Daoy (cell line): ENCODE results near the gene UBE2QL1. TPM values are rescaled to one million over a fixed set of nuclear protein-coding genes. Genes with fewer than 3 reads are reported as not detected.

Source experiments
- DNase-seq: peaks from one replicate; pipeline ENCODE4 v3.0.0-alpha.2; 2015; ENCODE audit warnings: low read depth
- total RNA-seq: library from RNA; depleted of rRNA; stranded (reverse); fragments of >200 nt; shearing (Covaris generic); gene quantifications from 2 replicates; pipeline ENCODE4 v1.2.3, GENCODE V29; 2014

The UBE2QL1 gene
- total RNA-seq, 1 experiment from 2014 or later = 0.40 TPM

DNA sequence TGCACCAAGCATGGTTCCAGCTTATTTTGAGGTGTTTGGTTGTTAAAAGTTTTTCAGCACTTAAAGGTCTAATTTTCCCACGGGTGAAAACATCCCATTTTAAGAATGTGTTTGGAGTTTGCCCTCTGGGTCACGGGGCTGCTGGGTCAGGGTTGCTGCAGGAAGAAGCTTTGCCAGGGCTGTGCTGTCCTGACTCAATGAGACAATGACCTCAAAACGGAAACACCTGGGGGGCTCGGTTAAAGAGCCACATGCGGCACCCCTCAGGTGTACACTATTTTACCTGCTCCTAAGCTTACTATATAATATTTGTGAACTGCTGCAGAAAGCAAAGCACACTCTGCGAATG lies 27.6 kb downstream of the UBE2QL1 start:
- DNase-seq = no peak

DNA sequence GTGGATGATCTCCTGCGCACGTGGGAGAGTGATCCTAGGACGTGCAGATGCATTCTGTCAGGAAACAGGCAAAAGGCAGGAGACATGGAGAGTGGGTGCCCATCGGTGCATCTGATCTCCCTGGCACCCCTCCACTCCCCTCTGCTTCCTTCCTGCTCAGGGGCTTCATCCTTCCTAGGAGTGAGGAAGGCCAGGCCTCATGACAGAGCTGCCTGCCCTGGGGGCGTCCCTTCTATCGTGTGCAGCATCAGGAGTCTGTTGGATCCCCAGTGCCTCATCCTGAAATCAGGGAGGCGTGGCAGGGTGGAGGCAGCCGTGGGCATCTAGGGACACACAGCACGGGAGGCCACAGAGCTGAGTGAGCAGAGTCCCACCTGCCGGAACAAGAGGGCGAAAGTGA lies 30.1 kb downstream of the UBE2QL1 start:
- DNase-seq = no peak

DNA sequence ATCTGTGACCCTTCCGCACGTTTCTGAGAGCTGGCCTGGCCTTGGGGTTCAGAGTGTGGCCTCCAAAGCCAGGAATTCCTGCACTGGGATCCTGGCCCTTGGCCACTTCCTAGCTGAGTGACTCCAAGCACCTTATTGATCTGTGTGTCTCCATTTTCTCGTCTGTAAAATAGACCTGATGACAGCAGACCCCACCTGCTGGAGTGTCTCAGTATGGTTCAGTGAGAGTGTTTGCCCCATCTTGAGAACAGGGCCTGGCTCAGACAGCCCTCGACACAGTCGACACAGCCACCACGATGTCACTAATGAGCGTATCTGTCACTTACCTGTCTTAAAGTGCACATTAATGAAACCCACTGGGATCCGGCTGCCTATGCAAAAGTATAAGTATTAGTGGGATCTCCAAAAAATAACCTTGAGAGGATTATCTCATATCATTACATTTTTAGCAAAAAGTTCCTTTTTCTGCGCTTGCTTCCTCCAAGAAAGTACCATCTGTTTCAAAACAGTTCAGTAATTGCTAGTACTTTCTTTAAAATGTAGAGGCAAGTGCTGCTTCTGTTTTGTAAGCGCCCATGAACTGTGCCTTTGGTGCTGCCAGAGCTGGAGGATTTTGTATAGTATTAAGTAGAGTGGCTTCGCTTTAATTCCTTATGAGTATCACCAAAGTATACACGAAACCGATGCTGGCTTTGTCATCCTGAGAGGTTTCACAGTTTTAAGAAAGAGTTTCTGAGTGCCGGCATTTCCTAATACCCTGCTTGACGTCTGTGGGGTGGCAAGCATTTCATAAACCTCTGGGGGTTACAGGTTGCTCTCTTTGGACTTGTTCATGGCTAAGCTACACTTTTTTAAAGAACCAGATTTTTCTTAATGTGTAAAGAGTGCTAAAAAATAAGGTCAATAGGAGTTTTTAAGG lies 31.7 kb downstream of the UBE2QL1 start:
- no peak for DNase-seq

DNA sequence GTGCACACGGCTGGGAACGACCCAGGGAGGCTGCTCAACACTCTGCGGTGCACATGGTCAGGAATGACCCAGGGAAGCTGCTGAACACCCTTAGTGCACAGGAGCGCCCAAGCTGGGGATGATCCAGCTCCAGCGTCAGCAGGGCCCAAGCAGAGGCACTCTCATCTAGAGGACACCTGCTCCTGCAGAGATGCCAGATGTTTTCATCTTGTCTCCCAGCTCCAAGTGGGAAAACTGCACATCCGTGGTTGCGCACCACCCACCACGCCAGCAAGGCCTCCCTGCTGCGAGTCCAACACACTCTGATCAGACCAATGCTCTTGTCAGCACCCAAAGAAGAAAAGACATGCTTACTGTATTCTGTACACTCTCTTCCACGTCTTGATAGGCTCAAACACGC lies 34.1 kb downstream of the UBE2QL1 start:
- DNase-seq = no peak

DNA sequence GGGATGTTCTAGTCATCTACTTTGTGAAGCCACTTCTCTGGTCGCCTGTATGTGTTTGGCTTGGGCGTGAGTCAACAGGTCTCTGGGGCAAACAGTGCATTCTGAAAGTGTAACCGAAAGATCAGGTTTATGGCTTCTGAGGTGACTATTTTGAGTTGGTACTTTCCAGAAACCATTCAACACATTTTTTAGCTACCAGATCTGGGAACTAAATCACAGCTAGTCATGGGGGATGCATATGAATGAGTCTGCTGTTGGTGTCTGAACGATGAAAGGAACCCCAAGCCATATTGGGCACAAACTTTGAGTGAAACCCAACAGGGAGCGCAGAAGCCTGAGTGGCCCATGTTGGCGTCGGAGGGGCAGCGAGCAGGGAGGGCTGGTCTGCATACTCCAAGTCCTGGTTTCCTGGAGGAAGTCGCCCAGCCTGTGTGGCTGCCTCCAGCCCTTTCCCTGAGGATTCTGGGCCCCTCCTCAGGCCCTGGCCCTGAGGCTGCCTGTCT lies 35.3 kb downstream of the UBE2QL1 start:
- peak; percentile 22 for DNase-seq

DNA sequence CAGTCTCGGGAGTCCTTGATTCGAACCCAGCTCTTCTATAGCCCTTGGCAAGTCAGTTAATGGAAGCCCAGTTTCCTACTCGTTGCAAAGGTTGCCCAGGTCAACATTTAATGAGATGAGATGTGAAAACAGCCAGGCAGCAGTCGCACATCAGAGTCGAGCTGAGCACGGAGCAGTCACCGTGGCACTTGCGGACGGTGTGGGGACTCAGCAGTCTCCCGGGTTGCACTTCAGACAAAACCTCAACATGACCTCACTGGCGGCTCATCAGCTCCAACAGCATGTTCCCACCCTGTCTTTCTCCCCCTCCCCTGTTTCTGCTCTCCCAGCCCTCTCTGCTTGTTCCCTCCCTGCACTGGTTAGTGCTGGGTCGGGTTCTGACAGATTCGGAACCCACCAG lies 35.8 kb downstream of the UBE2QL1 start:
- DNase-seq = peak; percentile 35

DNA sequence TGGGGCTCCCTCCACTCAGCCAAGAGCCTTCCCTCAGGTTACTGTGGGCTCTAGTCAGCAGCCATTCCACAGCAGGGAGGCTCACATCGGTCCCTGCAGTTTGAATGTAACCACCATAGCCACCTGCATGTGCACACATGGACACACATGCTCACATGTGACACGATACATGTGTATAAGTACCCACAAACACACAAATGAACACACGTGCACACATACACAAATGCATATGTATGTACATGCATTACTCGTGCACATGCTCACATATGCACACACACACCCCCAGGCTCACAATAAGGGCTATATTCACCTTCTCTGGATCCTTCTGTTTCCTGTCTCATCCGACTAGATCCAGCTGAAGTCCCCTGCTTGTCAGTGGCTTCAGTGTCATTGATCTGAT lies 36.2 kb downstream of the UBE2QL1 start:
- no peak for DNase-seq

DNA sequence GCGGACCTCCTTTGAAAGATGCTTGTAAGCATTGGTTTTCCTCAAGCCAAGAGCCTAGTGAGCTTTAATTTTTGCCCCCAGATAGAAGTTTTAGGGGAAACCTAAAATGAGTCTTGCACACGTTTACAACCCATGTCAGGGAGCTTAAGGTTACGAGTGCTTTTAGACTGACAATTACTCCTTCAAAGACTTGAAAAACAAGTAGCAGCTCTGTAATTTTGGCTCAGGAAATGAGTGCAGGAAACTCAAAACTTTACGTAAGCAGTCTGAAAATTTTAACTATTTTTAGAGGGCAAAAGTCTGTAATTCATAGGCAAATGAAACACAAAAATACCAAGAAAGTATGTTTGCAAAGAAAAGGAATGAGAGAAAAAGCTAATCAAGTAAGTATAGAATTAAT lies 36.8 kb downstream of the UBE2QL1 start:
- DNase-seq = no peak

DNA sequence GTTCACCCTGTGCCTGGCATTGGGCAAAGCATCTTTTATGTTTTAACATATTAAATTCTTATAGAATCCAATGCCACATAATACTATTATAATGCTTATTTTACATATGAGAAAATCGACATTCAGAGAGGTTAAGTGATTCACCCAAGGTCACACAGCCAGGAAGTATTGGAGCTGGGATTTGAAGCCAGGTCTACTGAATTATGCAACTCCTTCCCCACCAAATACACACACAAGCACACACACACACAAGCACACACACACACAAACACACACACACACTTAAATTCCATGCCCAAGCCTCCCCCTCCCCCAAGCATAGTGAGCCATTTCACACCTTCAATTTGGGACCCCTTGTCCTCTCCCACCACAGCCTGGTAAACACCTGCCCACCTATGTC lies 37.4 kb downstream of the UBE2QL1 start:
- DNase-seq = no peak

DNA sequence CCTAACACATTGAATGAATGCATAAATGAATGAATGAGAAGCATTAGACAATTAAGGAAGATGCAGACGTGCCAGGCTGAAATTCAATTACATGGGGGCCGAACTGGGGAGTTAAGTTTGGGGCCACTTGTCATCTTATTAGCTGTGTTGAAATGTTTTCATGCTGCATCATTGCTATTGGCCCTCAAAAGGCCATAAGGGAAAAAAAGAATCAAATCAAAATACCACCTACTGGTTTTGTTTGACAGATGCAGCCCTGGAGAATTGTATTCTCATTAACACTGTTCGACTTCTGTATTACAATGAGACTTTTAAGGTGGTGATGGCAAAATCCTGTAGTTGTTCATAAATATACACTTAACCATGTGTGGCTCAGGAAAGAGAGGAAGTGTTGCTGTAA lies 38.4 kb downstream of the UBE2QL1 start:
- no peak for DNase-seq

DNA sequence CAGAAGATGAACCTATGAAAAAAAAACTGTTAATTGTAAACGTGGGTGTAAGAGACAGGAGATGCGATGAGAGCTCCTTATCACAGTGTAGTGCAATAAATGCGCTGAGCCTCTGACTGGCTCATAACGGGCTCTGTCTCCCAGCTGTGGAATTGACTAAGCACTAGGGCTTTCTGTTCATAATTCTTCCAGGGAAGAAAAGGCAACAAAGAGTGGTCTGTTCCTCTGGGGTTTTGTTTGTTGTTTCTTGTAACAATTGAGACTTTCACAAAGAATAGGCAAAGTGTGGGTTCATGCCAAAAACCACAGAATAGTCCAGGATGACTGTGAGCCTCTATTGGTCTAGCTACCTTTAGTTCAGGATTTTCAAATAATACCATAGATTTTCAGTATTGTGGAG lies 39.4 kb downstream of the UBE2QL1 start:
- peak; percentile 73 for DNase-seq

DNA sequence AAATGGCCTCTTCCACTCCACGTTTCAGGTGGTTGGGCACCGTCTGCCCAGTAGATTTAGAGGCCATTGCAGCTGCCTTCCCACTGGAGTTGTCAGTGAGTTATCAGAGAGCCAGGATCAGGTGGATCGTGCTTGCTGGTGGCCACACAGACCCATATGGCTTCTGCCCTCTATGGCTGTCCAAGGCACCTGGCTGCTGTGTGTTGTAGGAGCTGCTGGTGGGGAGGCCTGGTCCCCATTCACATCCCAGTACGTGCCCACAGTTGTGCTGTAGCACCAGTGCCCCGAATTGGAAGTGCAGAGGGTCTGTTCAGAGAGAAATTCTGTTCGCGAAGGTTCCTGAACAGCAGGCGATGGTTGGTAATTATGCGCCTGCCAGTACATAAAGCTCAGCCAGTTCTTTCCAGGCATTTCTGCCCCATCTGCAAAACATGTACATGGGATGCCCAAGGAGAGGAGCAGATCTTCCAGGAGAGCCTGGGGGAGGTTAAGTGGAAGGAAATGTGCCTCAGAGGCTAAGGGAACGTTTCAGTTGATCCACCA lies 41.1 kb downstream of the UBE2QL1 start:
- DNase-seq = no peak

DNA sequence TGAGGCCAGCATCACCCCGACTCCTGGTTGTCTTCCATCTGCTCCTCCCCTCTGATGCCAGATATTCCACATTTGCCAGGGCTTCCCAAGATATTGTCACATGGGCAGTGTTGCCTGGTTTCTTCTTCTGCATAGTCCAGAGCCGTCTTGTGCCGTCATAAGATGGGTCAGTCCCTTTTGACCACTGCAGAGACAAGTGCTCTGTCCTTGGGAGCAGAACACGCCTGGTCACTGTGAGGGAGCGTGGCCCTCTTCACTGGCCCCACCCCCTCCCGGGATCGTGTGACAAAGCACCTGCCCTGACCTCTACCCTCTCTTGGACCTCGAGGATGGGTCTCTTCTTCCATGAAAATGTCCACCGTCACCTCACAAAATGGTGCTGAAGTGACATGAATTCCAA lies 41.6 kb downstream of the UBE2QL1 start:
- no peak for DNase-seq

DNA sequence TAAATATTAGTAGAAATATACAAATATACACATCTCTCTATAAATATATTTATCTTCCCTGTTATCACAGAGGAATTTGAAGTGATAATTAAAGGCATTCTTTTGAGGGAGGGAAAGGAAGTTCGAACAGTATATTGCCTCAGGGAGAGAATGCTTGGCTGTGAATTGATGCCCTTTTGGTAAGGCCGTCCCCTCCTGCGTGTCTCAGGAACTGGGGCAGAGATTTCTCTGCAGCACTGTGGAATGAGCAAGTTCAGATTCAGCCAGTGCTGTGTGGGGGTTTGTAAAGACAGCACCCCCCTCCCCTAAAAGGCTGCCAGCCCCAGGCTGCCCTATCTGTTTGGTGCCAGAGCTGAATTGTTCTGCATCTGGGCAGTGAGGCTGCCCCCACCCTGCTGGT lies 42.0 kb downstream of the UBE2QL1 start:
- DNase-seq = no peak

DNA sequence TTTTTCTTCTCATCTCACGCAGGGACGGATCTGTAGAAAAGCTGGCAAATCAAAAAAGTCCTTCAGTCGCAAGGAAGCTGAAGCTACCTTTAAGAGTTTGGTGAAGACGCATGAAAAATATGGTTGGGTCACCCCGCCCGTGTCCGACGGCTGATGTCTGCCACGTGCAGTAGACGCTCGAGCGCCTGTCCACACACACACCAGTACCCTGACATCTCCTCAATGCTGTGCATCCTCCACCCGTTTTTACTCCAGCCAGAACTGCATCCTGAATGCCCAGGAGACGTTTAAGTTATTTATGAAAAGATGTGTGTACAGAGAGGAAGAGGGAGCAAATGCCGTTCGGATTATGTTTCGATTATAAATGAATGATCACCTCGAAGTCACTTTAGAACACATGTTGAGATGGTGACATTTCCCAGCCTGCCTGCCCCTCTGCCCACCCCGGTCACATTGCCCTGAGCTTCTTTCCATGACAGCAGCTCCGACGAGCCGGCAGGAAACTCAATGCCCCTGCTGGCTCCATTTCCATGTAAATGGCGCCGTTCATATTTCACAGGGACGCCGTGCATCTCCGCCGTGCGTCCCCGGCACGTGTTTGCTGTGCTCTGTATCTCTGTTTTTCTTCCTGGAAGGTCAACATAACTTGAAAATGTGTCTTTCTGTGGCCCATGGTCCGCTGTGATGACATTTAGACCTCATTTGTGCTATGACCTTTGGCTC lies 42.7 kb downstream of the UBE2QL1 start:
- DNase-seq = no peak

DNA sequence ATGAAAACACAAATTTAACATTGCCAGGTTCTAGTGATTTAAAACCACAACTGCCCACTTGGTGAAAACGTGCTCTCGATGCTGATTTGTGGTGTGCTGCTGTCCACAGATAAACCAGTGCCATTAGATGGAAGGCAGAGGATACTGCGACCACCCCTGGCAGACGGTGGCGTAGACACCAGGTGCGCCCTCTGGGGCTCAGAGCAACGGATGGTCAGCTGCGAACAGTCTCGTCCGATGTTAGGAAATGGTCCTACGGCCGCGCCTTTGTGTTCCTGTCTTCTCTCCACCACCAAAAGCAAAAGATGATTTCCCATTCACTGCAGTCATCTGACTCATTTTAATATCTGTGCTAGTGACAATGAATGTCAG lies 43.2 kb downstream of the UBE2QL1 start:
- DNase-seq = no peak

DNA sequence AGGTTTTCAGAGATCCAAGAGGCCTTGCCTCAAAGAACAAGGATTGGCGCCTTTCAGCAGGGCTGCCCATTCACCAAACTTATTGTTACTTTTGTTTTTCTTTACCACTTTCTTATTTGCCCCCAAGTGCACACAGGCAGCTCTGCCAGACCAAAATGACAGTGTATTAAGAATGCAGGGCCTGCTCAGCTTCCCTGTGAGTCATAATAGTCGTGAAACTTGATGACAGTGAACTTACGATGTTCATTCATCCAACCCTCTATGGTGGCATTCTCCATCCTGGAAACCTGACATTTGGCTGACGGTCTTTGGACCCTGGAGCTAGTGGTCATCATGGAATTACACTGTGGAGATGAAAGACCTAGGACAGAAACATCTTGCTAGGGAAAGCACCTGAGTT lies 44.3 kb downstream of the UBE2QL1 start:
- DNase-seq = peak; percentile 37

DNA sequence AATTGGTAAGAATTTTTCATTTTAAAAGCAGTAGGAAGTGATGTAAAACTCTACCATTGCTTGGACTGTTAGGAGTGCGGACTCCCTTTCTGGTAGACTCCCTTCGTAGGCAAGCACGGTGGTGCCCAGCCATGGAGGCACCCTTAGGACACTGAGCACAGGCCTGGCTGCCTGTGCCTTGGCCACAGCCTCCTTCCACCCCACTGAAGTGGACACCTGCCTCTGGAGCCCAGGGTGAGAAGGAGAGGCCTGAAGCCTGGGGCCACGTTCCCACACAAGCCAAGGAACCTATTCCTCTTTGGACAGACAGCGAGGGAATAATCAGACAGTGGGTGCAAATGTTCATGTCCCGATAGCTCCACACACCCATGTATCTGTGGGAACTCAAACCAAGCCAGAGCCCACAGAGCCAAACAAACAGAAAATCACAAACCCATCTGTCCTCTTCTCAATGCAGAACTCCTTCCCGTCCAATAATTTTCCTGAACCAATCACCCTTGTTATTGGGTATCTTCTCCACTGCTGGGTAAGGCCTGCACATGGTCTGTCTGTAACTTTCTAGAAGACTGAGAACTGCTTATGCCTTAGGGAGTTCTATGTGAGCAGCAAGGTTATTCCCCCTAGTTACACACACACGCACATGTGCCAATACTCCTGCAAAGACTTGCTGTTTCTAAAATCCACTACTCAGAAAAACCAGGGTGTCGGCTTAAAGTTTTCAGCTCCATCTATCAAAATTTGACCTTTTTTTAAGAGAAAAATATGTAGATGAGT lies 45.2 kb downstream of the UBE2QL1 start:
- no peak for DNase-seq

DNA sequence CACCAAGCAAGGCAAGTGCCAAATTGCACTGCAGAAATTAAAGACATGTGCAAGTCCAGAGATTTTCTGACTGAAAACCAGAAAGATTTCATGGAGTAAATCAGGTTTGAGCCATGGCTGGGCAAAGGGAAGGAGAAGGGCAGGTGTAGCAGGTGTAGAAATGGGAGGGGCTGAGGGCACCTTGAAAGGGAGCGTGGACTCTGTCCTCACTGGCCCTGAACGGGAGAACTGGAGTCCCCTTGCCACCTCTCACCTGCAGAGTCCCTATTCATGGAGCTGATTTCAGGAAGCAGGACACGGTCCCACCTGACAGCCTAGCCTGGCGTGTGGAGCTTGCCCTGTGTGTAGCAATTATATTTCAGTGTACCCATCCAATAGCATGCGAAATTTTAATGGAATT lies 46.3 kb downstream of the UBE2QL1 start:
- no peak for DNase-seq

DNA sequence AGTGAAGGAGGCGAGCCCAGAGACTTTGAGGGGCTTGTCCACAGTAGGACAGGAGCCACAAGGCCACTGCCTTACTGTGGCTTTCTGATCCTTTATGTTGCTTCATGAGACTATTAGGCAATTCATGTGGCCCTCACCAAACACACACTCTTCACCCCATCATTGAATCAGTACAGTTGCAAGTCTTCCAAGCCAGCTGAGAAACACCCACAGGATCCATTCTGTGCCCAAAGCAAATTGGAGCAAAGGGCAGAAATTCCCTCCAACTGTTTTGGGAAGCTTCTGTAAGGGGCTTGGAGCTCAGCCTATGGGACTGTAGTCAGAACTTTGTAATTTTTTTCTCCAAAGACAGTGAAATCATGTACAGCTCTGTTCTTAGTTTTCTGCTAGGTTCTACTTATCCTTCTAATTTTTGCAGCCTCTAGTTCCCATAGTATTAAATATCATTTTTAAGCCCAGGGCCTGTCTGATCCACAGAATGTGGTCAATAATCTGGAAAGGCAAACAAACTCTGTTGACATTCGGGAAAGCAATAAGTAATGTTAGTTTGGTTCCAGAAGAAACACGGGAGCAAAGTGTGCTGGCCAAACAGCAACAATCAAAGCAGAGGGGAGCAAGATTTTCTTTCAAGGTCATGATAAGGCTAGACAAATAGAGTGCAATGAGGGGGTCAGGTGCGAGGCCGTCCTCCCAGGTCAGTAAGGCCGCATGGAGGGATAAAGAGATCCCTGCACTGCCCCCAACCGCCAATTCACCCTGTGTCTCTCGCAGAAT lies 47.0 kb downstream of the UBE2QL1 start:
- no peak for DNase-seq

DNA sequence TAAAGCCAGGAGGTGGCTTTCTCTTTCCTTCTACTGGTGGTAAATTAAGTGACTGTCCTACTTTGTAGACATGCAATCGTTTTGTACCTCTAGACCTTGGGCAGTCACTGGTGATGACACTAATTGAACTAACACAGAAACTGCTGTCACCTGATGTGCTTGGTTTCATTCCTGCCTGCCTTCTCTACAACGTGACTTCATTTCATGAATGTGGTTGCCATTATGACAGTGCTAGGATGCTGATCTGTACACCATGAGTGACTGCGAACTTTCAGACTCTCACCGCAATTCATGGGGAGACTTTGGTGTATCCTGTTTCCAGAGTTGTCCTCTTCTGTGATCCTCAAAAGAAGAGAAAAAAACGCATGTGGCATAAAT lies 47.5 kb downstream of the UBE2QL1 start:
- DNase-seq = peak; percentile 23
